K562 (cell line): ENCODE data around the gene C10orf90. TPM values are rescaled to one million over a fixed set of nuclear protein-coding genes. Genes with fewer than 3 reads are reported as not detected.

ENCODE experiments used
- ATAC-seq: fragments of 200-7000 bp; cut with Tn5 transposase; 3 replicates; pipeline ENCODE4 v1.9.1; 2020; ENCODE audit warnings: moderate library complexity
- BruUV-seq: library from RNA; stranded (reverse); fragments of 400-500 nt; replicated peaks from 2 replicates; lab custom pipeline; 2021; lab: Mats Ljungman, UMichigan
- CTCF ChIA-PET: fragments of 300-600 bp; formaldehyde crosslinking; extraction: SDS; loops from one replicate; lab custom pipeline; 2021; ENCODE audit warnings: low intra/inter-chr PET ratio; lab: Yijun Ruan, JAX
- POLR2A ChIA-PET: fragments of 300-600, 350-650 bp; sonication (Branson Sonifier 250); formaldehyde crosslinking; extraction: SDS; loops from one replicate; lab custom pipeline; 2021; ENCODE audit warnings: antibody characterized with exemption, inconsistent platforms; lab: Yijun Ruan, JAX
- DNase-seq, 4 experiments: peaks; one replicate each; pipeline versions ENCODE4 v3.0.0 to v3.0.0-alpha.2; 2011 to 2018; ENCODE audit warnings: low spot score in 3 of 4, mixed read lengths in 3 of 4; ENCODE audit errors: extremely low read depth in 1 of 4
- FAIRE-seq: peaks from 2 replicates; lab custom pipeline; 2011; peaks lifted over from hg19 to GRCh38; lab: Jason Lieb, UNC
- H2AFZ ChIP-seq: 2 replicates; pipeline ENCODE4 v1.6.0; 2011; ENCODE audit warnings: low read depth, low read length, control low read depth, inconsistent platforms
- H3K27ac ChIP-seq: fragments of 200-600 bp; 3 replicates; pipeline ENCODE4 v1.8.0; 2011; ENCODE audit warnings: low read depth, mild to moderate bottlenecking, control low read depth, inconsistent platforms, low read length, moderate library complexity, mixed read lengths; ENCODE audit errors: extremely low read depth
- H3K27me3 ChIP-seq, 2 experiments: fragments of 300-600 bp in 1 of 2; 2 replicates in 1 of 2; 3 replicates in 1 of 2; pipeline versions ENCODE4 v1.6.0 to v1.8.0; 2011; ENCODE audit warnings: inconsistent platforms in 2 of 2, low read length in 2 of 2, mild to moderate bottlenecking in 1 of 2, mixed read lengths in 1 of 2, moderate library complexity in 1 of 2; ENCODE audit not compliant: control insufficient read depth in 2 of 2, insufficient read depth in 2 of 2
- H3K36me3 ChIP-seq: fragments of 300-600 bp; 3 replicates; pipeline ENCODE4 v1.8.0; 2011; ENCODE audit warnings: mild to moderate bottlenecking, low read length, inconsistent platforms; ENCODE audit not compliant: control insufficient read depth, insufficient read depth
- H3K4me1 ChIP-seq, 2 experiments: fragments of 200-600 bp in 1 of 2; replicated peaks in 1 of 2; 2 replicates in 1 of 2; 3 replicates in 1 of 2; pipeline versions ENCODE4 v1.5.1 to v1.8.0; 2011; ENCODE audit warnings: inconsistent platforms in 2 of 2, low read length in 2 of 2, mild to moderate bottlenecking in 1 of 2, mixed read lengths in 1 of 2, moderate library complexity in 1 of 2; ENCODE audit not compliant: control insufficient read depth in 2 of 2, insufficient read depth in 2 of 2
- H3K4me2 ChIP-seq: 2 replicates; pipeline ENCODE4 v1.6.1; 2011; ENCODE audit warnings: low read length, control low read depth, inconsistent platforms, mixed read lengths; ENCODE audit not compliant: insufficient read depth
- H3K4me3 ChIP-seq: fragments of 200-600 bp; sonication (generic), shearing (Covaris generic); 2 replicates; pipeline ENCODE4 v1.5.1; 2016; ENCODE audit warnings: control low read depth, inconsistent platforms
- H3K79me2 ChIP-seq: fragments of 200-600 bp; 3 replicates; pipeline ENCODE4 v1.8.0; 2011; ENCODE audit warnings: low read length, inconsistent platforms; ENCODE audit not compliant: control insufficient read depth, insufficient read depth
- H3K9ac ChIP-seq, 2 experiments: 2 replicates each; pipeline versions ENCODE4 v1.6.0 to v1.6.1; 2011; ENCODE audit warnings: low read depth in 2 of 2, low read length in 2 of 2, control low read depth in 1 of 2, inconsistent platforms in 1 of 2, mild to moderate bottlenecking in 1 of 2, mixed read lengths in 1 of 2; ENCODE audit not compliant: insufficient read depth in 1 of 2
- H3K9me1 ChIP-seq: one replicate; pipeline ENCODE4 v1.6.0; 2011; ENCODE audit warnings: inconsistent platforms, mild to moderate bottlenecking, low read length, moderate library complexity; ENCODE audit not compliant: control insufficient read depth, insufficient read depth
- H3K9me3 ChIP-seq: replicated peaks from 2 replicates; pipeline ENCODE4 v1.5.1; 2011; ENCODE audit warnings: low read depth, low read length, inconsistent platforms; ENCODE audit not compliant: control insufficient read depth, insufficient read depth
- H4K20me1 ChIP-seq: replicated peaks from 2 replicates; pipeline ENCODE4 v1.6.1; 2011; ENCODE audit warnings: low read length, inconsistent platforms, mixed read lengths; ENCODE audit not compliant: control insufficient read depth, insufficient read depth
- CBX1 ChIP-seq: sonication (generic); IDR thresholded peaks from 2 replicates; pipeline ENCODE4 v1.6.1; 2016; ENCODE audit warnings: antibody characterized with exemption, low read depth, mild to moderate bottlenecking
- HMG20B ChIP-seq: fragments of 250-450 bp; sonication (Bioruptor Pico); IDR thresholded peaks from 2 replicates; pipeline ENCODE4 v1.5.0; 2021; ENCODE audit warnings: mild to moderate bottlenecking
- HOXB6 ChIP-seq: fragments of 250-450 bp; sonication (Bioruptor Pico); IDR thresholded peaks from 2 replicates; pipeline ENCODE4 v1.5.1; 2022; ENCODE audit warnings: mild to moderate bottlenecking, borderline replicate concordance
- MEIS2 ChIP-seq: fragments of 450-650 bp; IDR thresholded peaks from 2 replicates; pipeline ENCODE4 v1.6.1; 2014; ENCODE audit warnings: mild to moderate bottlenecking; ENCODE audit not compliant: partially characterized antibody
- PRPF4 ChIP-seq: fragments of 200-400 bp; formaldehyde crosslinking; IDR thresholded peaks from one replicate; pipeline ENCODE4 v1.6.1; 2017; ENCODE audit warnings: low read length, low read depth, mild to moderate bottlenecking; ENCODE audit not compliant: insufficient read depth, poor library complexity, severe bottlenecking
- RBM15 ChIP-seq: fragments of 200-400 bp; formaldehyde crosslinking; IDR thresholded peaks from 2 replicates; pipeline ENCODE4 v1.6.1; 2018; ENCODE audit warnings: mild to moderate bottlenecking, low read length, moderate library complexity; ENCODE audit not compliant: insufficient read depth
- TEAD4 ChIP-seq, 2 experiments: sonication (generic) in 1 of 2; formaldehyde crosslinking in 1 of 2; IDR thresholded peaks; 2 replicates each; pipeline versions ENCODE4 v1.6.1 to v1.8.0; 2012 to 2022; ENCODE audit warnings: borderline replicate concordance in 1 of 2, inconsistent platforms in 1 of 2, low read length in 1 of 2, mild to moderate bottlenecking in 1 of 2, missing genetic modification reagents in 1 of 2
- ZFP1 ChIP-seq: fragments of 450-650 bp; formaldehyde crosslinking; IDR thresholded peaks from 2 replicates; pipeline ENCODE4 v1.4.0; 2020; ENCODE audit warnings: mild to moderate bottlenecking, mixed read lengths
- ZNF165 ChIP-seq: fragments of 250-450 bp; sonication (Bioruptor Pico); IDR thresholded peaks from 2 replicates; pipeline ENCODE4 v1.4.0; 2020; ENCODE audit warnings: borderline replicate concordance
- ZNF232 ChIP-seq: sonication (generic); formaldehyde crosslinking; IDR thresholded peaks from 2 replicates; pipeline ENCODE4 v1.8.0; 2022; ENCODE audit warnings: mild to moderate bottlenecking, missing genetic modification reagents
- ZNF41 ChIP-seq: fragments of 250-450 bp; sonication (Bioruptor Pico); conservative IDR thresholded peaks from 2 replicates; pipeline ENCODE4 v1.4.0; 2020; ENCODE audit warnings: mild to moderate bottlenecking
- WGBS: fragments of 100-300 bp; shearing (Covaris generic); methylation state at CpG from one replicate; pipeline ENCODE4 v1.1.6; 2016; ENCODE audit warnings: low coverage, mixed read lengths; ENCODE audit not compliant: insufficient coverage; ENCODE audit errors: missing lambda C conversion rate; 5-methylcytosine and 5-hydroxymethylcytosine counted together
- in situ Hi-C: fragments of 300-500 bp; cut with MboI; formaldehyde crosslinking; loops from 4 replicates; pipeline ENCODE4 v1.15.0; 2018; ENCODE audit warnings: inconsistent platforms, mixed read lengths
- intact Hi-C: fragments of 100-400 bp; cut with micrococcal nuclease; formaldehyde crosslinking; loops from 2 replicates; pipeline ENCODE4 v1.14.2; 2022
- polyA plus RNA-seq, 8 experiments: library from polyadenylated mRNA; depleted of rRNA in 4 of 8; stranded (reverse) in 5 of 8; unstranded in 3 of 8; fragments of >200 nt; fragmentation: Nextera tagmentation in 2 of 8; fragmentation: Illumina TruSeq in 1 of 8; extraction: Ambion mirVana in 2 of 8; extraction: Trizol in 1 of 8; gene quantifications; 2 replicates each; pipeline versions ENCODE4 v1.2.1 to v1.2.3, GENCODE V29; 2011 to 2014; ENCODE audit warnings: inconsistent platforms in 1 of 8, missing spikeins in 1 of 8
- total RNA-seq, 7 experiments: library from RNA; depleted of rRNA in 6 of 7; stranded (reverse); fragments of >200 nt in 6 of 7; fragmentation: Illumina TruSeq in 2 of 7; extraction: Trizol in 2 of 7; gene quantifications; 2 replicates each; pipeline versions ENCODE4 v1.2.1 to v1.2.3, GENCODE V29; 2011 to 2021; ENCODE audit warnings: low replicate concordance in 1 of 7
- TF ChIP-seq, protein P1 (sequence below): fragments of 250-450 bp; sonication (Bioruptor Pico); IDR thresholded peaks from 2 replicates; pipeline ENCODE4 v1.8.0; 2022; ENCODE audit warnings: inconsistent platforms, mild to moderate bottlenecking, moderate library complexity, borderline replicate concordance
- TF ChIP-seq, protein P2 (sequence below): conservative IDR thresholded peaks from 2 replicates; pipeline ENCODE4 v1.6.1; 2011; ENCODE audit warnings: low read depth, mild to moderate bottlenecking, low read length; ENCODE audit not compliant: control insufficient read depth
- TF ChIP-seq, protein P3 (sequence below), 3 experiments: fragments of 200-800 bp in 1 of 3; fragments of 250-450 bp in 1 of 3; fragments of 450-650 bp in 1 of 3; sonication (Bioruptor Pico) in 1 of 3; sonication (Bioruptor generic) in 1 of 3; formaldehyde crosslinking in 1 of 3; IDR thresholded peaks; 2 replicates each; pipeline versions ENCODE4 v1.6.1 to v1.8.0; 2016 to 2022; ENCODE audit warnings: mild to moderate bottlenecking in 2 of 3, missing genetic modification characterization in 2 of 3, missing compliant biosample characterization in 1 of 3, moderate library complexity in 1 of 3

The C10orf90 gene
- total and polyA plus RNA-seq, 9 of the 15 experiments (the other 6 are each of a cell fraction or from before 2014, with no cell fraction given): not detected

DNA sequence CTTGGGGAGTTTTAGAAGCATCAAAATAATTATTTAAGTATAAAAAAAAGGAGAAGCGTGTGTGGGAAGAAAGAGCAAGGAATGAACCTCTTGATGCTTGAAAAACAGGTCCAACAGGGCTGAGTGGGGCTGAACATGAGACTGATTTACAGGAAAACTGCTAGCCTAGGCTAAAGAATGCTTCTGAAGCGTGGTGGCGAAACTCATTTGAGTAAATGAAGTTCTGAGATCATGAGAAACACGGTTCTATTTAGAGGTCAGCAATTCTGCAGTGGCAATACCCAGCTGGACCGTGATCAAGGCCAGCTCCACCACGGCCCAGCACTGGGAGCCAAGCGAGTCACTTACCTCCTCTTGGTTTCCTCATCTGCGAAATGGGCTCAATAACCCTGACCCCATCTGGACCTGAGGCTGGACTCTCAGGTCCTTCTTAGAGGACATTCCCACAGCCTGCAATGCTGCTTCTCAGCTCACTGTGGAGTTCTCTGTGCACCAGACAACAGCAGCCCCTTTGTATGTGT lies 142.1 kb downstream of the C10orf90 start:
- Histone ChIP-seq H3K9me1 (no peaks in the 10 kb centered on the region), H3K9ac (no peak overlapping the region), H4K20me1 (no peaks in the 10 kb centered on the region), H3K27ac (no peak overlapping the region), H3K4me1 (no peaks in the 10 kb centered on the region), H3K4me2 (no peak overlapping the region), H2AFZ (no peak overlapping the region), H3K36me3 (no peaks in the 10 kb centered on the region), H3K9me3 (no peaks in the 10 kb centered on the region), H3K27me3 (no peaks in the 10 kb centered on the region), H3K4me3 (no peak overlapping the region), H3K79me2 (no peaks in the 10 kb centered on the region)
- FAIRE-seq: no peak
- TF ChIP-seq ZFP1 (CRISPR knock-in tag): no peak
- TF ChIP-seq HOXB6: no peak
- TF ChIP-seq ZNF165 (CRISPR knock-in tag): no peak
- TF ChIP-seq, protein P1, sequence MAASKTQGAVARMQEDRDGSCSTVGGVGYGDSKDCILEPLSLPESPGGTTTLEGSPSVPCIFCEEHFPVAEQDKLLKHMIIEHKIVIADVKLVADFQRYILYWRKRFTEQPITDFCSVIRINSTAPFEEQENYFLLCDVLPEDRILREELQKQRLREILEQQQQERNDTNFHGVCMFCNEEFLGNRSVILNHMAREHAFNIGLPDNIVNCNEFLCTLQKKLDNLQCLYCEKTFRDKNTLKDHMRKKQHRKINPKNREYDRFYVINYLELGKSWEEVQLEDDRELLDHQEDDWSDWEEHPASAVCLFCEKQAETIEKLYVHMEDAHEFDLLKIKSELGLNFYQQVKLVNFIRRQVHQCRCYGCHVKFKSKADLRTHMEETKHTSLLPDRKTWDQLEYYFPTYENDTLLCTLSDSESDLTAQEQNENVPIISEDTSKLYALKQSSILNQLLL (CRISPR knock-in tag): no peak
- no peak for TF ChIP-seq CBX1
- TF ChIP-seq MEIS2: no peak
- TF ChIP-seq HMG20B (CRISPR knock-in tag): no peak
- TF ChIP-seq ZNF232: no peak
- no peak for TF ChIP-seq RBM15
- TF ChIP-seq, protein P2, sequence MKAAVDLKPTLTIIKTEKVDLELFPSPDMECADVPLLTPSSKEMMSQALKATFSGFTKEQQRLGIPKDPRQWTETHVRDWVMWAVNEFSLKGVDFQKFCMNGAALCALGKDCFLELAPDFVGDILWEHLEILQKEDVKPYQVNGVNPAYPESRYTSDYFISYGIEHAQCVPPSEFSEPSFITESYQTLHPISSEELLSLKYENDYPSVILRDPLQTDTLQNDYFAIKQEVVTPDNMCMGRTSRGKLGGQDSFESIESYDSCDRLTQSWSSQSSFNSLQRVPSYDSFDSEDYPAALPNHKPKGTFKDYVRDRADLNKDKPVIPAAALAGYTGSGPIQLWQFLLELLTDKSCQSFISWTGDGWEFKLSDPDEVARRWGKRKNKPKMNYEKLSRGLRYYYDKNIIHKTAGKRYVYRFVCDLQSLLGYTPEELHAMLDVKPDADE: no peak
- no peak for TF ChIP-seq ZNF41
- TF ChIP-seq PRPF4: no peak
- TF ChIP-seq, protein P3, sequence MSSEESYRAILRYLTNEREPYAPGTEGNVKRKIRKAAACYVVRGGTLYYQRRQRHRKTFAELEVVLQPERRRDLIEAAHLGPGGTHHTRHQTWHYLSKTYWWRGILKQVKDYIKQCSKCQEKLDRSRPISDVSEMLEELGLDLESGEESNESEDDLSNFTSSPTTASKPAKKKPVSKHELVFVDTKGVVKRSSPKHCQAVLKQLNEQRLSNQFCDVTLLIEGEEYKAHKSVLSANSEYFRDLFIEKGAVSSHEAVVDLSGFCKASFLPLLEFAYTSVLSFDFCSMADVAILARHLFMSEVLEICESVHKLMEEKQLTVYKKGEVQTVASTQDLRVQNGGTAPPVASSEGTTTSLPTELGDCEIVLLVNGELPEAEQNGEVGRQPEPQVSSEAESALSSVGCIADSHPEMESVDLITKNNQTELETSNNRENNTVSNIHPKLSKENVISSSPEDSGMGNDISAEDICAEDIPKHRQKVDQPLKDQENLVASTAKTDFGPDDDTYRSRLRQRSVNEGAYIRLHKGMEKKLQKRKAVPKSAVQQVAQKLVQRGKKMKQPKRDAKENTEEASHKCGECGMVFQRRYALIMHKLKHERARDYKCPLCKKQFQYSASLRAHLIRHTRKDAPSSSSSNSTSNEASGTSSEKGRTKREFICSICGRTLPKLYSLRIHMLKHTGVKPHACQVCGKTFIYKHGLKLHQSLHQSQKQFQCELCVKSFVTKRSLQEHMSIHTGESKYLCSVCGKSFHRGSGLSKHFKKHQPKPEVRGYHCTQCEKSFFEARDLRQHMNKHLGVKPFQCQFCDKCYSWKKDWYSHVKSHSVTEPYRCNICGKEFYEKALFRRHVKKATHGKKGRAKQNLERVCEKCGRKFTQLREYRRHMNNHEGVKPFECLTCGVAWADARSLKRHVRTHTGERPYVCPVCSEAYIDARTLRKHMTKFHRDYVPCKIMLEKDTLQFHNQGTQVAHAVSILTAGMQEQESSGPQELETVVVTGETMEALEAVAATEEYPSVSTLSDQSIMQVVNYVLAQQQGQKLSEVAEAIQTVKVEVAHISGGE (CRISPR knock-in tag; IDR thresholded peaks at IDR 0.05): no peak
- TF ChIP-seq TEAD4 (IDR thresholded peaks at IDR 0.05; ENCODE audit: low read length): no peak
- no peak for TF ChIP-seq TEAD4 (CRISPR knock-in tag; IDR thresholded peaks at IDR 0.05; ENCODE audit: borderline replicate concordance)
- CTCF ChIA-PET: no interaction called here
- DNase-seq: no peak
- no peak for ATAC-seq
- intact Hi-C loops (no loop called here), in situ Hi-C loops (no loop called here)
- WGBS: 3% methylated on average over 7 of the region's 8 CpGs
- no TSS peak for BruUV-seq
- POLR2A ChIA-PET: no interaction called here
